Peyer's patch (tissue), 4 donors: ENCODE data around the gene IL9. TPM values are rescaled to one million over a fixed set of nuclear protein-coding genes. Genes with fewer than 3 reads are reported as not detected.

Source experiments
- DNase-seq, 3 donors: peaks; one replicate each; pipeline ENCODE4 v3.0.0-alpha.2; 2017 to 2019
- H3K27ac ChIP-seq, 4 donors: fragments of 200-600 bp; sonication (generic); one replicate each; pipeline ENCODE4 v1.5.1; 2016 to 2019
- H3K27me3 ChIP-seq, 2 donors: fragments of 200-600 bp; sonication (generic); one replicate each; pipeline ENCODE4 v1.5.1; 2019
- H3K36me3 ChIP-seq, 3 donors: fragments of 200-600 bp; sonication (generic); one replicate each; pipeline ENCODE4 v1.5.1; 2016 to 2019
- H3K4me1 ChIP-seq, 4 donors: fragments of 200-600 bp; sonication (generic); one replicate each; pipeline ENCODE4 v1.5.1; 2016 to 2019
- H3K4me3 ChIP-seq, 4 donors: fragments of 200-600 bp; sonication (generic); 1 replicate in 3 of 4; 2 replicates in 1 of 4; pipeline ENCODE4 v1.5.1; 2016 to 2019; ENCODE audit warnings: mild to moderate bottlenecking in 1 of 4
- H3K9me3 ChIP-seq, 4 donors: fragments of 200-600 bp; sonication (generic); one replicate each; pipeline ENCODE4 v1.5.1; 2016 to 2019; ENCODE audit warnings: mild to moderate bottlenecking in 1 of 4
- POLR2A ChIP-seq, 2 donors: fragments of 450-650 bp; IDR thresholded peaks; one replicate each; pipeline ENCODE4 v1.5.1; 2017; ENCODE audit warnings: antibody characterized with exemption in 2 of 2, mild to moderate bottlenecking in 2 of 2, moderate library complexity in 2 of 2
- total RNA-seq, 4 donors: library from RNA; depleted of rRNA; stranded (reverse); fragments of >200 nt; gene quantifications; one replicate each; pipeline ENCODE4 v1.1.0, GENCODE V29; 2016
- TF ChIP-seq, protein P1 (sequence below), 6 experiments: fragments of 450-650 bp in 4 of 6; fragments of 200-600 bp in 2 of 6; sonication (generic) in 1 of 6; IDR thresholded peaks; one replicate each; pipeline ENCODE4 v1.5.1; 2017 to 2019; ENCODE audit warnings: antibody characterized with exemption in 6 of 6, mild to moderate bottlenecking in 3 of 6, moderate library complexity in 1 of 6

Gene IL9
- total RNA-seq, 4 donors from 2014 or later: not detected

DNA sequence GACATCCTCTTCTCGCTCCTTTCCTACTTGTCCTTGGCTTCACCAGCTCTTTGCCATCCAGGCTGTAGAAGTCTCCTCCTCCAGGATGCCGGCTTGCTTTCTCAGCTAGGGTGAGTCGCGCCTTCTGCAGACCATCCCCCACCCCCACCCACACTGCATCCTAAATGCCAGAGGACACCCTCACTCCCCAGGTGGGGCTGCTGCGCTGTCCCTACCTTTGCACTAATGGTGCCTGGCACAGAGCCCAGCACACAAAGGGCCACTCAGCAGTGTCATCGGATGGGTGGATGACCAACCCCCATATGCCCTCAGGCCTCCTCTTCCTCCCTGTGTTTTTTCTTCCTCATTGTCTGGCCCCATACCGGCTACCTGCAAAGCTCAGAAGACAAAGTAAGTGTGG, 14.8 kb downstream of the IL9 start:
- no peak for TF ChIP-seq POLR2A (IDR thresholded peaks at IDR 0.05)
- TF ChIP-seq, protein P1, sequence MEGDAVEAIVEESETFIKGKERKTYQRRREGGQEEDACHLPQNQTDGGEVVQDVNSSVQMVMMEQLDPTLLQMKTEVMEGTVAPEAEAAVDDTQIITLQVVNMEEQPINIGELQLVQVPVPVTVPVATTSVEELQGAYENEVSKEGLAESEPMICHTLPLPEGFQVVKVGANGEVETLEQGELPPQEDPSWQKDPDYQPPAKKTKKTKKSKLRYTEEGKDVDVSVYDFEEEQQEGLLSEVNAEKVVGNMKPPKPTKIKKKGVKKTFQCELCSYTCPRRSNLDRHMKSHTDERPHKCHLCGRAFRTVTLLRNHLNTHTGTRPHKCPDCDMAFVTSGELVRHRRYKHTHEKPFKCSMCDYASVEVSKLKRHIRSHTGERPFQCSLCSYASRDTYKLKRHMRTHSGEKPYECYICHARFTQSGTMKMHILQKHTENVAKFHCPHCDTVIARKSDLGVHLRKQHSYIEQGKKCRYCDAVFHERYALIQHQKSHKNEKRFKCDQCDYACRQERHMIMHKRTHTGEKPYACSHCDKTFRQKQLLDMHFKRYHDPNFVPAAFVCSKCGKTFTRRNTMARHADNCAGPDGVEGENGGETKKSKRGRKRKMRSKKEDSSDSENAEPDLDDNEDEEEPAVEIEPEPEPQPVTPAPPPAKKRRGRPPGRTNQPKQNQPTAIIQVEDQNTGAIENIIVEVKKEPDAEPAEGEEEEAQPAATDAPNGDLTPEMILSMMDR (IDR thresholded peaks at IDR 0.05): no peak
- Histone ChIP-seq H3K4me3 (no peak overlapping the region), H3K36me3 (no peaks in the 10 kb centered on the region), H3K9me3 (no peaks in the 10 kb centered on the region), H3K27ac (no peak overlapping the region), H3K4me1 (no peaks in the 10 kb centered on the region), H3K27me3 (no peaks in the 10 kb centered on the region)
- no peak for DNase-seq

DNA sequence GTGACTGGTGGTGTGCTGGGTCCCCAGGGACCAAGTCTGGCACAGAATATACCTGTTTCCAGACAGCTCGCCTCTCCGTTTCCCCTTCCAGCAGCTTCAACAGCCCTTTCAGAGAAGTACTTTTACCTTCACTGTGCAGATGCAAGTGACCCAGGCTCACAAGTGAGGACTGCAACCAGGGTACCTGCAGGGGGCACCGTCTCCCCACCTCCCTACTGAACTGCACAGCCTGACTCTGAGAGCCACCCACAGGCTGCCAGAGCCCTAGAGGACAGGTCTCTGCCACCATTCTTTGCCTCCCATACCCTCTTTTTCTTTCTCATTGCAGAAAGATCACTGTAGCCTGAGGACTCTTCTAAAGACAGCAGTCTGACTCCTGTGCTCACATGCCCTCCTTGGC, 15.4 kb downstream of the IL9 start:
- DNase-seq: no peak

DNA sequence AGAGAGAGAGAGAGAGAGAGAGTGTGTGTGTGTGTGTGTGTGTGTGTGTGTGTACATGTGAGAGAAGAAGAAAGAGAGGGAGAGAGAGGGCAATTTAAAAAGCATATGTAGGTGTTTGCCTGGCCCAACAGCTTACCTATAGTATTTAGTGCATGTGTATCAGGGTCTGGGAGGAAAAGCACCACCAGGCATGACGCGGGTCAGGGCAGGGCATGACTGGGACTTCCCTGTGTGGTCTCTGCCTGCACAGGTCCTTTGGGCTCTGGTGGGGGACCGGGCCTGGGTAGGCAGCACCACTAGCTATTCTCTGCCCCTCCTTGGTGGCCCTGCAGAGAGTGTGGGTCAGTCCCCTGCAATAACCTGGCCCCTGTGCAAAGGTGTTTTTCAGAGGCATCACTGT, 16.1 kb downstream of the IL9 start:
- Histone ChIP-seq H3K9me3 (no peaks in the 10 kb centered on the region), H3K4me1 (no peaks in the 10 kb centered on the region), H3K36me3 (no peaks in the 10 kb centered on the region), H3K4me3 (no peak overlapping the region), H3K27ac (no peak overlapping the region), H3K27me3 (no peaks in the 10 kb centered on the region)
- DNase-seq: no peak
- TF ChIP-seq, protein P1 (IDR thresholded peaks at IDR 0.05): no peak
- TF ChIP-seq POLR2A (IDR thresholded peaks at IDR 0.05): no peak

More for the DNA sequence above, 15.4 kb downstream of the IL9 start:
- H3K4me3 ChIP-seq: no peak overlapping the region
- TF ChIP-seq POLR2A (IDR thresholded peaks at IDR 0.05): no peak
- TF ChIP-seq, protein P1 (IDR thresholded peaks at IDR 0.05): peak in 1 of 6 experiments; percentile 7
- no peaks in the 10 kb centered on the region for H3K4me1 ChIP-seq
- no peak overlapping the region for H3K27ac ChIP-seq
- H3K36me3 ChIP-seq: no peaks in the 10 kb centered on the region
- no peaks in the 10 kb centered on the region for H3K9me3 ChIP-seq
- H3K27me3 ChIP-seq: no peaks in the 10 kb centered on the region

DNA sequence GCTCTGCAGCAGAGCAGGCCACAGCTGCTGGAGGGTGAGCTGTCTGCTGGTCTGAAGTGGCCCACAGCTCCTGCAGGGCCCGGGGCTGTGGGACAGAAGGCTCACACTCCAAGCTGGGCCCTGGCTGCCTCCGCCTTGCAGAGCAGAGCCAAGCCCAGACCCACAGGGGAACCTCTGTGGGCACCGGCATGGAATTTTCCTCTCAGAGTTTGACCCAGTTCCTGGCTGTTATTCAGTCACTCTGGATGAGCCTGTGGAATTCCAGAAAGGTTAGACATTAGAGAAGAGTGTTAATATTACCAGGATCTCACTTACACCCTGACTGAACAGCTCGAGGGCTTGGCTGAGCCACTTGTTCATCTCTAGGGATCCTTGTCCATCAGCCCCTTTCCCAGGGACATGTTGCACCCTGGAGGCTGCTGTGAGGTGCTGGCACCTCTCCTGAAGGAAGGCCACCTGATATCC, 17.5 kb downstream of the IL9 start:
- Histone ChIP-seq H3K27ac (no peak overlapping the region), H3K4me3 (no peak overlapping the region), H3K36me3 (no peaks in the 10 kb centered on the region), H3K27me3 (no peaks in the 10 kb centered on the region), H3K4me1 (no peaks in the 10 kb centered on the region), H3K9me3 (no peaks in the 10 kb centered on the region)
- DNase-seq: no peak
- TF ChIP-seq, protein P1 (IDR thresholded peaks at IDR 0.05): no peak
- no peak for TF ChIP-seq POLR2A (IDR thresholded peaks at IDR 0.05)

DNA sequence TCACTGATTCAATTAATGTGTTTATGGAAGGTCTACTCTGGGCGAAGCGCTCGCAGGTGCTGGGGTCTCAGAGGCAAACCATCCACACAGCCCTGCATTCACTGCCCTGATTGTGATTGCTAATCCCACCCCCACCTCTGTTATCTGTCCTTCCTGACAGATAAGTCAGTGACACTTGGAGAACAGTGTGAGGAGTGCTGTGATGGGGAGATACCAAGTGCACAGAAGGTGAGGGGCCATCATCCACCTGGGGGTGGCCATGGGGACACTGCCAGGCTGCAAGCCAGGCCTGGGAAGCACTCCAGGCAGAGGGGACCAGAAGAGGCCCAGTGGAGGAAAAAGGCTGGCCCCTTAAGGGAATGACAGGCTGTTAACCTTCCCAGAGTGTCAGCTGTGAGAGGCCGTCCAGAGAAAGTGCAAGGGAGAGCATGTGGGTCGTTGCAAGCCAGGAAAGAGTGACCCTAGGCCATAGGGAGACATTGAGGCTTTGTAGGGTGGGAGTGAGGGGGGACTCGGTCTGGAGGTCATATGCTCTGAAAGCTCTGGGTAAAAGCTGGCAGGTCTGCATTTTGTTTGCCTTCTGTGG, 18.0 kb downstream of the IL9 start:
- H3K27me3 ChIP-seq: no peaks in the 10 kb centered on the region
- H3K4me1 ChIP-seq: no peaks in the 10 kb centered on the region
- H3K9me3 ChIP-seq: no peaks in the 10 kb centered on the region
- H3K27ac ChIP-seq: no peak overlapping the region
- H3K36me3 ChIP-seq: no peaks in the 10 kb centered on the region
- TF ChIP-seq, protein P1 (IDR thresholded peaks at IDR 0.05): no peak
- no peak for TF ChIP-seq POLR2A (IDR thresholded peaks at IDR 0.05)
- H3K4me3 ChIP-seq: no peak overlapping the region
- no peak for DNase-seq

DNA sequence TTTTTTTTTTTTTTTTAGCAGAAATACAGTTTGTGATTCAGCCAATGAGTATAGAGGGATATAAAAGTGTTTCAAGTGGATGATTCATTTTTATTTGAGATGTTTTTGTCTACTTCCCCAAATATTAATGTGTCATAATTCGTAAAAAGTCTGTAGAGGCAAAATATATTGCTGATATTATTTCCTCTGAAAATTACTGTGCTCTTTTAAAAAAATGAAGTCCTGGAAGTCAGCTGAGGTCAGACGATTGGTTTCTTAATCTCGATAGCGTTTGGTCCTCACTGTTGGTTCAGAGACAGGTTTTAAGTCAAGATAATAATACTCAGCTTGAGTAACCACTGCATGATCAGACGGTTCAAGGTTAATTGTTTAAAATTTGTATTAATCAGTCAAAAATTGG, 19.5 kb downstream of the IL9 start:
- no peaks in the 10 kb centered on the region for H3K36me3 ChIP-seq
- H3K9me3 ChIP-seq: no peaks in the 10 kb centered on the region
- TF ChIP-seq, protein P1 (IDR thresholded peaks at IDR 0.05): no peak
- no peak for TF ChIP-seq POLR2A (IDR thresholded peaks at IDR 0.05)

More for the DNA sequence above, 19.5 kb downstream of the IL9 start:
- H3K4me3 ChIP-seq: no peak overlapping the region
- no peaks in the 10 kb centered on the region for H3K27me3 ChIP-seq
- no peaks in the 10 kb centered on the region for H3K4me1 ChIP-seq
- no peak overlapping the region for H3K27ac ChIP-seq
- no peak for DNase-seq
